ENCODE data around the gene INPP4B. TPM values are rescaled to one million over a fixed set of nuclear protein-coding genes. Genes with fewer than 3 reads are reported as not detected.
"Not testable (repeated sequence)": the region's sequence is repeated elsewhere in the genome, so short reads cannot be mapped to it uniquely, and the experiment has no call there.

Gene INPP4B
- total RNA-seq, 2 experiments from 2014 or later = 55.7 to 60.5 TPM

DNA sequence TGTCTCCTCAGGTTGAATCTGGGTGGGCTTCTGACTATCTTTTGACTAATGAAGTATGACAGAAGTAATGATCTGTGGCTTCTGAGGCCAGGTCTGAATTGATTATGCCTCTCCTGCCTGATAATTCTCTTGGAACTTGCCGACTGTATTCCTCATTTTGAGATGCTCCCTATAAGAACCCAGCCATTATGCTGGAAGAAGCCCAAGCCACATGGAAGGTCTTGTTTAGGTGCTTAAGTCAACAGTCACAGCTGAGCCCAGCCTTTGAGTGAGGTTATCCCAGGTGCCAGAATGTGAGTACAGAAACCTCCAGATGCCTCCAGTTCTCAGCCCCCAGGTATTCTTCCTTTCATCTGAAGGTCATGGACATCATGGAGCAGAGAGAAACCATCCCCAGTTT, 753.2 kb downstream of the INPP4B start:
- H3K27me3 Mint-ChIP-seq (ENCODE audit: low read depth) = no peaks in the 10 kb centered on the region
- no peak overlapping the region for H3K4me3 Mint-ChIP-seq
- no peak for DNase-seq
- peaks cover 4% of the 10 kb centered on the region for H3K4me1 Mint-ChIP-seq (ENCODE audit: low read depth)
- peaks cover 39% of the 10 kb centered on the region for H3K36me3 Mint-ChIP-seq (ENCODE audit: low read depth)
- CTCF ChIA-PET = no interaction called here
- H3K9me3 Mint-ChIP-seq = no peaks in the 10 kb centered on the region
- no peak overlapping the region for H3K27ac Mint-ChIP-seq
- intact Hi-C loops (cut with micrococcal nuclease) = no loop called here

DNA sequence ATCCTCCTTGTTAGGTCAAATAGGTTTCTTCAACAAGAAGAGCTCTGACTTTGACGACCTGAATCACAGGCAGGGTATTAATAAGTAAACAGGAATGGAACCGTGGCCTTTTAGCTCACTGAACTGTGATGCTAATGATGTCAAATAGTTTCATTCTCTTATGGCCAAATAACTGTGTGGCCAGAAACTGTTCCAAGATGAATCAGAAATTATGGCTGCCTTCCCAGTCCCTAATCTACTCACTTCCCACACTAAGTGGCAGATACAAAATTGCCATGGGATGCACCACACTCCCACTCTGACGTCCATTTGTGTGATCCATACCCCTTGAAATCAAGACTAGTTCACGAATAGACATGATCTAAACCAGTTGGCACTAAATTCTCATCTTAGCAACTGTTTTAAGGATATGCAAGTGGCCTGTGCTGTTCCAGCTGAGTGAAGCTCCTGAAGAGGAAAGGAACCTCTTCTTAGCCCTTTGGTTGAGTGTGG, 754.4 kb downstream of the INPP4B start:
- H3K4me1 Mint-ChIP-seq (ENCODE audit: low read depth) = peaks cover 3% of the 10 kb centered on the region
- H3K27me3 Mint-ChIP-seq (ENCODE audit: low read depth) = no peaks in the 10 kb centered on the region
- no peaks in the 10 kb centered on the region for H3K9me3 Mint-ChIP-seq
- intact Hi-C loops (cut with micrococcal nuclease) = no loop called here
- no peak overlapping the region for H3K27ac Mint-ChIP-seq
- no peak for DNase-seq
- no peak overlapping the region for H3K4me3 Mint-ChIP-seq
- peaks cover 43% of the 10 kb centered on the region for H3K36me3 Mint-ChIP-seq (ENCODE audit: low read depth)
- CTCF ChIA-PET = no interaction called here

GRCh38 chr4:142091085-142091513, 755.0 kb downstream of the INPP4B start:
- Mint-ChIP-seq H3K27ac (no peak overlapping the region), H3K9me3 (no peaks in the 10 kb centered on the region), H3K4me1 (ENCODE audit: low read depth) (peaks cover 3% of the 10 kb centered on the region), H3K27me3 (ENCODE audit: low read depth) (no peaks in the 10 kb centered on the region), H3K4me3 (no peak overlapping the region), H3K36me3 (ENCODE audit: low read depth) (peaks cover 44% of the 10 kb centered on the region)
- CTCF ChIA-PET = no interaction called here
- no peak for DNase-seq
- intact Hi-C loops (cut with micrococcal nuclease) = no loop called here

DNA sequence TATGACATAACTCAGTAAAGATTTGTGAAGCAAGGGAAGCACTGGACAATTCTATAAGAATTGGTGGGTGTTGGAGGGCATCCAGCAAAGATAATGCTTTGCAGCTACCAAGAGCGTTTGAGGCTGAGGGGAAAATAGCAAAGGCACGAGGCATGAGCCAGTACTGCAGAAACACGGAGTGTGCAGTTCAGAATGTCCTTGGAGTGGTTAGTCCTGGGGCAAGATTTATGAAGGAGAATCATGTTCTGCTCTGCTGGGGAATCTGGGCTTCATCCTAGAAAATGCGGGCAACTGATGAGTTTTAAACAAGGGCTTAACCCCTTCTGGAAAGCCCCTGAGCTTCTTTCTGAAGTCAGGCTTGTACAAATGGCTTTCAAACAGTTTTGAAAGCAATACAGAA, 757.2 kb downstream of the INPP4B start:
- Mint-ChIP-seq H3K9me3 (no peaks in the 10 kb centered on the region), H3K36me3 (ENCODE audit: low read depth) (peaks cover 40% of the 10 kb centered on the region), H3K4me3 (no peak overlapping the region), H3K27ac (no peak overlapping the region), H3K4me1 (ENCODE audit: low read depth) (peaks cover 4% of the 10 kb centered on the region), H3K27me3 (ENCODE audit: low read depth) (no peaks in the 10 kb centered on the region)
- intact Hi-C loops (cut with micrococcal nuclease) = no loop called here
- DNase-seq = no peak
- CTCF ChIA-PET = no interaction called here

GRCh38 chr4:142085513-142086292, 760.4 kb downstream of the INPP4B start:
- Mint-ChIP-seq H3K27ac (no peak overlapping the region), H3K27me3 (ENCODE audit: low read depth) (no peaks in the 10 kb centered on the region), H3K9me3 (no peaks in the 10 kb centered on the region), H3K4me3 (no peak overlapping the region), H3K4me1 (ENCODE audit: low read depth) (peaks cover 2% of the 10 kb centered on the region), H3K36me3 (ENCODE audit: low read depth) (peaks cover 42% of the 10 kb centered on the region)
- DNase-seq = no peak
- intact Hi-C loops (cut with micrococcal nuclease) = no loop called here
- CTCF ChIA-PET = interaction anchor here (0.6 kb wide), 1 partner anchor 1454 kb away, joined by 4 read pairs; no protein-coding TSS in a partner anchor

DNA sequence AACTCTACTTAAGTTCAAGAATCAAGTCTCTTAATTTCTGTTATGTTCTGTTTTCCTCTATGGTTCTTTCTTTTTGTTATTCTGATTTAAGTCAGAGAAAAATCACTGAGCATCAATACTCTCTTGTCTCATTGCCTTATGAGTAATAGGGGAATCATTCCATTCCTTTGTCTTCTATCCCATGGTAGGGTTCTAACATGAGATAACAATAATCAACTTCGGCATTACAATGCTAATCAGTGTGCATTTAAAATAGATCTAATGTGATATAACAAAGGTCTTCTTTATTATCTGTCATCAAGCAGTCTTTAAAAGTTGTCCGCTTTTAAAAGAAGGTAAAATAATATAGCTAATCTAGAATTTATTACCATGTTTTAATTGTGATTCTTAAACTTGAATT, 762.8 kb downstream of the INPP4B start:
- Mint-ChIP-seq H3K36me3 (ENCODE audit: low read depth) (peaks cover 36% of the 10 kb centered on the region), H3K27me3 (ENCODE audit: low read depth) (no peaks in the 10 kb centered on the region), H3K27ac (no peak overlapping the region), H3K9me3 (no peaks in the 10 kb centered on the region), H3K4me3 (no peak overlapping the region), H3K4me1 (ENCODE audit: low read depth) (peaks cover 2% of the 10 kb centered on the region)
- intact Hi-C loops (cut with micrococcal nuclease) = no loop called here
- no peak for DNase-seq
- CTCF ChIA-PET = interaction anchor here (0.7 kb wide), 1 partner anchor 599 kb away, joined by 3 read pairs; no protein-coding TSS in a partner anchor

- no peak overlapping the region for H3K4me3 Mint-ChIP-seq
- no peak overlapping the region for H3K27ac Mint-ChIP-seq
- intact Hi-C loops (cut with micrococcal nuclease) = no loop called here
- H3K4me1 Mint-ChIP-seq (ENCODE audit: low read depth) = peaks cover 2% of the 10 kb centered on the region
- CTCF ChIA-PET = no interaction called here
- H3K27me3 Mint-ChIP-seq (ENCODE audit: low read depth) = no peaks in the 10 kb centered on the region
- no peak for DNase-seq
- H3K36me3 Mint-ChIP-seq (ENCODE audit: low read depth) = peaks cover 28% of the 10 kb centered on the region
- H3K9me3 Mint-ChIP-seq = no peaks in the 10 kb centered on the region
These were observed 765.1 kb downstream of the INPP4B start for GRCh38 chr4:142081025-142081424.

DNA sequence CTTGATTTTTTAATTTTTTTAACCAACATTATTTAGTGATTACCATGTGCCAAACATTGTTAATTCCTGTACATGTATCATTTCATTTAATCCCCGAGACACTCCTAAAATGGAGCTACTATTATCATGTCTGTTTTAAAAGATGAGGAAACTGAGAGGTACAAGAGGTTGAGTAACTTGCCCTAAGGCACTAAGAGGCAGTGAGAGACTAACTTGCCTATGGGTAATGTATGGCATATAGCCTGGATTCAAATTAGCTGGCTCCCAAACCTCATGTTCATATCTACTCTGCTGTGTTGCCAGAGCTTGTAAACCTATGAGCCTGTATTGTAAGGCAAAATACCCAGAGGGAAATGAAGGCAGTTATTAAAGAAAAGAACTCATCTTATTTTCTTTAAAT, 766.1 kb downstream of the INPP4B start:
- Mint-ChIP-seq H3K4me1 (ENCODE audit: low read depth) (no peaks in the 10 kb centered on the region), H3K36me3 (ENCODE audit: low read depth) (peaks cover 25% of the 10 kb centered on the region), H3K27ac (no peak overlapping the region), H3K9me3 (no peaks in the 10 kb centered on the region), H3K4me3 (no peak overlapping the region), H3K27me3 (ENCODE audit: low read depth) (no peaks in the 10 kb centered on the region)
- no peak for DNase-seq
- CTCF ChIA-PET = no interaction called here
- intact Hi-C loops (cut with micrococcal nuclease) = no loop called here

DNA sequence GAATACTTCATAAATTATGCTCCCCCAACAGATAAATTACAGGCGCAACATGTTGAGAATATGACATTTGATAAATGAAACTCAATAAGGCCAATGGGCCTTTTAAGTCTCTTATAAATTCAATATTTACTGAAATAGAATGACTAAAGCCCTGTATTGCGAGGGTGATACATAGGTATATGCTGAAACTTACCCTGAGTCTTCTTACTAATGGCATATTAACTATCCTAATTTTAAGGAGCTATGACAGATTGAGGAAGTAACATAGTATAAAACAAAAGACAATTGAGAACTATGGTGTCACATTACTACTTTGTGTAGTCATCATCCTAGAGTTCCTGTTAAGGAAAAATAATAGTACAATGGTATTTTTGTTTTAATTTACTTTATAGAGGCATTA, 769.1 kb downstream of the INPP4B start:
- no peak overlapping the region for H3K27ac Mint-ChIP-seq
- H3K27me3 Mint-ChIP-seq (ENCODE audit: low read depth) = no peaks in the 10 kb centered on the region
- H3K4me3 Mint-ChIP-seq = no peak overlapping the region
- peaks cover 1% of the 10 kb centered on the region for H3K9me3 Mint-ChIP-seq
- intact Hi-C loops (cut with micrococcal nuclease) = no loop called here
- CTCF ChIA-PET = no interaction called here
- H3K36me3 Mint-ChIP-seq (ENCODE audit: low read depth) = peaks cover 36% of the 10 kb centered on the region
- no peaks in the 10 kb centered on the region for H3K4me1 Mint-ChIP-seq (ENCODE audit: low read depth)
- DNase-seq = no peak

DNA sequence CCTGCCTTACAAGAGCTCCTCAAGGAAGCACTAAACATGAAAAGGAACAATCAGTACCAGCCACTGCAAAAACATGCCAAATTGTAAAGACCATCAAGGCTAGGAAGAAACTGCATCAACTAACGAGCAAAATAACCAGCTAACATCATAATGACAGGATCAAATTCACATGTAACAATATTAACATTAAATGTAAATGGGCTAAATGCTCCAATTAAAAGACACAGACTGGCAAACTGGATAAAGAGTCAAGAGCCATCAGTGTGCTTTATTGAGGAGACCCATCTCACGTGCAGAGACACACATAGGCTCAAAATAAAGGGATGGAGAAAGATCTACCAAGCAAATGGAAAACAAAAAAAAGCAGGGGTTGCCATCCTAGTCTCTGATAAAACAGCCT, 777.8 kb downstream of the INPP4B start:
- H3K4me3 Mint-ChIP-seq; CTCF ChIA-PET; DNase-seq; H3K4me1 Mint-ChIP-seq (ENCODE audit: low read depth); H3K27ac Mint-ChIP-seq; H3K27me3 Mint-ChIP-seq (ENCODE audit: low read depth); intact Hi-C loops (cut with micrococcal nuclease): not testable (repeated sequence)
- Mint-ChIP-seq H3K36me3 (ENCODE audit: low read depth) (peaks cover 55% of the 10 kb centered on the region), H3K9me3 (peaks cover 28% of the 10 kb centered on the region)

GRCh38 chr4:142066562-142066961, 779.5 kb downstream of the INPP4B start:
- intact Hi-C loops (cut with micrococcal nuclease); H3K27ac Mint-ChIP-seq; H3K27me3 Mint-ChIP-seq (ENCODE audit: low read depth); H3K4me3 Mint-ChIP-seq; DNase-seq; H3K4me1 Mint-ChIP-seq (ENCODE audit: low read depth); CTCF ChIA-PET: not testable (repeated sequence)
- peaks cover 25% of the 10 kb centered on the region for H3K9me3 Mint-ChIP-seq
- H3K36me3 Mint-ChIP-seq (ENCODE audit: low read depth) = peaks cover 53% of the 10 kb centered on the region

DNA sequence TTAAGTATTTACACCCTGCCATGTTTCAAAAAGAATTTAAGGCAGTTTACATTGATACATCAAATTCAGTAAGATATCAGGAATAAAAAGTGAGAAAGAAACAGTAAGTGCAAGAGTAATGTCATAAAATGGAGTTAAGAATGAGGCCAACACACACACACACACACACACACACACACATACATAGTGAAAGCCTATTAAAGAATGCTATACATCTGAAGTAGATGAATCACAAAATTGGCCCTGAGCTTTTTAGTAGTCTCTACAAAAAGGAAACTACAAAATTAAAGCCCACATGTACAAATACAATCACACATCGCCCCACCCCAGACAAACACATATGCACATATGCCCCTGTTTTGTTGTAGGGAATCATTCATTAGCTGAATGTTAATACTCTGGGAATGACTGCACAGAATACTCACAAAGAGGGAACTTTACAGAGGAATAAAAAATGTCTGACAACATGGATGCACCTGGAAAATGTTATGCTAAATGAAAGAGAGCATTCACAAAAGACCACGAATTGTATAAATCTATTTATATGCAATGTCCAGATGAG, 780.9 kb downstream of the INPP4B start:
- H3K27me3 Mint-ChIP-seq (ENCODE audit: low read depth) = no peaks in the 10 kb centered on the region
- H3K27ac Mint-ChIP-seq = no peak overlapping the region
- DNase-seq = no peak
- H3K4me1 Mint-ChIP-seq (ENCODE audit: low read depth) = peaks cover 10% of the 10 kb centered on the region
- H3K9me3 Mint-ChIP-seq = peaks cover 19% of the 10 kb centered on the region
- intact Hi-C loops (cut with micrococcal nuclease) = no loop called here
- CTCF ChIA-PET = no interaction called here
- H3K4me3 Mint-ChIP-seq = no peak overlapping the region
- peaks cover 43% of the 10 kb centered on the region for H3K36me3 Mint-ChIP-seq (ENCODE audit: low read depth)

DNA sequence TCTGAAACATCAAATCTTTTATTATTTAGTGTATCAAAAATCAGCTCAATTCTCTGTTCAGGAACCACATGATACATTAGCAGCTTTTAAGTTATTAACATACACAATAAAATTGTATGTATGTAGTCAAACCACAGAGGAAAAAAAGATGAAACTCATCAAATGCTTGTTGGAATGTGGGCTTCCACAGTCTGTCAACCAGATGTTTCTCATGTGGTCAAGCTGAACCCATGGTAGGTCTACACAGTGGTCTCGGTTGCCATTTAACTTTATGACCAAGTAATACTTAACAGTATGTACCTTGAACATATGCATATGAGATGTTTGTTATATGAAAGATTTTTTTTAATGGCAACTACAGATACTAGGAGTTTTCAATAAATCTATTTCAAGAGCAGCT, 781.9 kb downstream of the INPP4B start:
- Mint-ChIP-seq H3K4me1 (ENCODE audit: low read depth) (peaks cover 10% of the 10 kb centered on the region), H3K9me3 (peaks cover 10% of the 10 kb centered on the region), H3K36me3 (ENCODE audit: low read depth) (peaks cover 35% of the 10 kb centered on the region), H3K4me3 (no peak overlapping the region), H3K27ac (no peak overlapping the region), H3K27me3 (ENCODE audit: low read depth) (no peaks in the 10 kb centered on the region)
- DNase-seq = no peak
- intact Hi-C loops (cut with micrococcal nuclease) = no loop called here
- CTCF ChIA-PET = no interaction called here

Measured in activated naive CD4-positive, alpha-beta T cell treated with anti-CD3 and anti-CD28 coated beads for 36 hours (primary cell).